ENCODE data around the gene S100A16.
A peak's percentile ranks its signal among the peaks of the same experiment; 100 is the strongest.

The S100A16 gene

GRCh38 chr1:153639280-153639679 lies 26.3 kb upstream of the S100A16 start:
- H3K4me3 ChIP-seq (replicated peaks in 1 of 2; ENCODE audit: low read depth in 2 of 2, low read length in 2 of 2), result no peak overlapping the region
- no peak for DNase-seq (ENCODE audit: low read depth in 2 of 2)
- TF ChIP-seq, protein P1, sequence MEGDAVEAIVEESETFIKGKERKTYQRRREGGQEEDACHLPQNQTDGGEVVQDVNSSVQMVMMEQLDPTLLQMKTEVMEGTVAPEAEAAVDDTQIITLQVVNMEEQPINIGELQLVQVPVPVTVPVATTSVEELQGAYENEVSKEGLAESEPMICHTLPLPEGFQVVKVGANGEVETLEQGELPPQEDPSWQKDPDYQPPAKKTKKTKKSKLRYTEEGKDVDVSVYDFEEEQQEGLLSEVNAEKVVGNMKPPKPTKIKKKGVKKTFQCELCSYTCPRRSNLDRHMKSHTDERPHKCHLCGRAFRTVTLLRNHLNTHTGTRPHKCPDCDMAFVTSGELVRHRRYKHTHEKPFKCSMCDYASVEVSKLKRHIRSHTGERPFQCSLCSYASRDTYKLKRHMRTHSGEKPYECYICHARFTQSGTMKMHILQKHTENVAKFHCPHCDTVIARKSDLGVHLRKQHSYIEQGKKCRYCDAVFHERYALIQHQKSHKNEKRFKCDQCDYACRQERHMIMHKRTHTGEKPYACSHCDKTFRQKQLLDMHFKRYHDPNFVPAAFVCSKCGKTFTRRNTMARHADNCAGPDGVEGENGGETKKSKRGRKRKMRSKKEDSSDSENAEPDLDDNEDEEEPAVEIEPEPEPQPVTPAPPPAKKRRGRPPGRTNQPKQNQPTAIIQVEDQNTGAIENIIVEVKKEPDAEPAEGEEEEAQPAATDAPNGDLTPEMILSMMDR (IDR thresholded peaks at IDR 0.05; ENCODE audit: low read depth, low read length), result no peak

- DNase-seq (ENCODE audit: low read depth in 2 of 2), result no peak
- TF ChIP-seq, protein P1 (IDR thresholded peaks at IDR 0.05; ENCODE audit: low read depth, low read length), result no peak
- no peak overlapping the region for H3K4me3 ChIP-seq (replicated peaks in 1 of 2; ENCODE audit: low read depth in 2 of 2, low read length in 2 of 2)
Measured at GRCh38 chr1:153638261-153638660, 25.3 kb upstream of the S100A16 start.

DNA sequence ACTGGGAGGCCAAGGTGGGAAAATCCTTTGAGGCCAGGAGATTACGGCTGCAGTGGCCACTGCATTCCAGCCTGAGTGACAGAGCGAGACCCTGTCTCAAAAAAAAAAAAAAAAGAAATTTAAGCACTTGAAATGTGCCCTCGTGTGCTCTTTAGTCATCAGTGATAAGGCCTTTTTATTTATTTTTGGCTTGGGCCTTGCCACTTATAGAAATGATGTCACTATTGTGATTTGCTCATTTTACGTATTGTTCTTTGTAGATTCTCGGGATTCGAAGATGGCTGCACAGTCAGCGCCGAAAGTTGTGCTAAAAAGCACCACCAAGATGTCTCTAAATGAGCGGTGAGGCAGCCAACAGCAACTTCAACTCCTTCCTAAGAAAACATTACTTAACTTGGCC lies 23.4 kb upstream of the S100A16 start:
- TF ChIP-seq, protein P1 (IDR thresholded peaks at IDR 0.05; ENCODE audit: low read depth, low read length), result no peak
- H3K4me3 ChIP-seq (replicated peaks in 1 of 2; ENCODE audit: low read depth in 2 of 2, low read length in 2 of 2), result no peak overlapping the region
- DNase-seq (ENCODE audit: low read depth in 2 of 2), result no peak

DNA sequence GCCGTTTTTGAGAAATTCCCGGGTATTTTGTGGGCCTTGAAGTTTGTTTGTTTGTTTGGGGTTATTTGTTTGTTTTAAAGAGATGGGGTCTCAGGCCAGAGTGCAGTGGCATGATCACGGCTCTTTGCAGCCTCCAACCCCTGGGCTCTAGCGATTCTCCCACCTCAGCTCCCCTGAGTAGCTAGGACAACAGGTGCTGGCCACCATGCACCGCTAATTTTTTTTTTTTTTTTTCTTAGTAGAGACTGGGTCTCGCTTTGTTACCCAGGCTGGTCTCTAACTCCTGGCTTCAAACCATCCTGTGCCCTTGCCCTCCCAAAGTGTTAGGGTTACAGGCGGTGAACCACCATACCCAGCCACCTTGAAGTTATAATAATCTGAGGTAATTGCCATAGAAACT lies 22.9 kb upstream of the S100A16 start:
- no peak overlapping the region for H3K4me3 ChIP-seq (replicated peaks in 1 of 2; ENCODE audit: low read depth in 2 of 2, low read length in 2 of 2)
- no peak for DNase-seq (ENCODE audit: low read depth in 2 of 2)
- TF ChIP-seq, protein P1 (IDR thresholded peaks at IDR 0.05; ENCODE audit: low read depth, low read length), result no peak

DNA sequence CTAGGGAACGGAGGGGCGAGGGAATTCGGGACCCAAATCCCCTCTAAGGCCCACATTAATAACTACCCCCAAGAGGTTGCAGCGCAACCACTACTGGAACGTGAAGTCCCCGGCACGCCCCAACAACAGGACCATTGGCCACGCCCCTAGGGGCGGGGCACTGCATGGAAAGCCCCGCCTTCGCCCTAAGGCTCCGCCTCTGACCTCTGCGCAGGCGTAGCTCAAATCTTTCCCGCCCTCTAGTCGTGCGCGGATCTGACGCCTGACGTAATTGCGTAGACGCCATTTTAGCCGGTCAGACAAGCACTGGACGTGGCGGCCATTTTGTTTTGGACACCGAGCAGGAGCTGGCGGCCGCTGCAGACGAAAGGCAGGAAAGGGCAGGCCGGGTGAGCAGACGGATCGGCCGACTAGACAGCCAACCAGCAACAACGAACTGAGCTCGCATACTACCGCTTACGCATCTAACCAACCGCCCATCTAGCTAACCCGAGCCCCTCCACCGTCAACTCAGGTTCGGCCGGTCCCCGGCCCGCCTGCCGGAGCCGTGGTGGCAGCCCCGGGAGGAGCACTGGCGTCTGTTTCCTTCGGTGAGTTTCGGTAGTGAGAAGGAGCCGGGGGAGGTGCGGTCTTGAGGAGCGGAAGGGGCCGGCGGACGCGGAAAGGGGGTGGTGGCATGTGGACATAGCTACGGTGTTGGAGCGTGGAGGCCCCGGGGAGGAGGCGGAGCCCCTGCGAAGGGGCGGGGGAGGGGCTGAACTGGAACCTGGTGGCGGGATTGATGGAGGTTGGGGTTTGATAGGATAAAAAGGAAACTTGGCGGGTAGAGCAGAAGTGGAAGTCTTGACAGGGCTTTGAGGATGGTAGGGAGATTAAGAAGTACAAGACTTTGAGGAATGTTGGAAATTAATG lies 21.1 kb upstream of the S100A16 start, which contains the start of gene CHTOP:
Gene CHTOP, plus strand, starts transcription at position 313 of the 912 bp plus-strand sequence. CDS start 2,523 bp downstream, outside the sequence.
- peak within 1 kb of the TSS; percentile 91 to 100 for H3K4me3 ChIP-seq (replicated peaks in 1 of 2; ENCODE audit: low read depth in 2 of 2, low read length in 2 of 2)
- TF ChIP-seq, protein P1 (IDR thresholded peaks at IDR 0.05; ENCODE audit: low read depth, low read length), result no peak
- DNase-seq (ENCODE audit: low read depth in 2 of 2), result peak; percentile 99

DNA sequence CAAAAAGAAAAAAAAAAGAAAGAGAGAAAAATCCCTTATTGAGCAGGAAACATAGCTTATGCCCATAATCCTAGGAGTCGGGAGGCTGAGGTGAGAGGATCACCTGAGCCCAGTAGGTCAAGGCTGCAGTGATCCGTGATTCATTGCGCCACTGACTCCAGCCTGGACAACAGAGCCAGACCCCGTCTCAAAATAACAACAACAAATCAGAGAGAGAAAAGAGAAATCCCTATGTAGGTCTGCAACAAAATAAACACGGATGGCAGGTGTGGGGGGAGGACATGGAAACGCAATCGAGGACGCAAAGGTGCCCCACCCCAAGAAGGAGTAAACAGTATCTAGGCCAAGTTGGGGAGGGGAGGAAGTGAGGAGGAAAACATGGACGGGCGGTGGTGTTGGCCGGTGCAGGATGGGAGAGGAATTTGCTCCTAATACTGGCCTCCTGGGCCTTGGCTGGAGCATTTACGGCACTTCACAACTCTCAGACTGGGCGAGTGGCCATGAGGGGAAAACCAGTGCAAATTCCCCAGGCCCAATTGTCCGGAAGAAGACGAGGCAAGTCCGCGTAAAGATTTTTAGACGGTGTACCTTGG lies 20.3 kb upstream of the S100A16 start:
- TF ChIP-seq, protein P1 (IDR thresholded peaks at IDR 0.05; ENCODE audit: low read depth, low read length), result no peak
- peak overlapping the region; percentile 1 to 100 for H3K4me3 ChIP-seq (replicated peaks in 1 of 2; ENCODE audit: low read depth in 2 of 2, low read length in 2 of 2)
- no peak for DNase-seq (ENCODE audit: low read depth in 2 of 2)
